Activated CD8-positive, alpha-beta T cell treated with anti-CD3 and anti-CD28 coated beads, Interleukin-2, amount 10 ng/mL, durations not matched to agents 7 days and 5 days (primary cell): Measurements from ENCODE around the gene TUBB4B. TPM values are rescaled to one million over a fixed set of nuclear protein-coding genes. Genes with fewer than 3 reads are reported as not detected.

Experiments
- ATAC-seq: fragments of 150-1000 bp; cut with Tn5 transposase; one replicate; pipeline ENCODE4 v1.10.0; 2021; ENCODE audit warnings: moderate library complexity
- CTCF ChIA-PET: fragments of 350-600 bp; sonication (Branson Sonifier 250); formaldehyde crosslinking; loops from one replicate; lab custom pipeline; 2021; ENCODE audit warnings: antibody characterized with exemption; lab: Charles Lee
- POLR2A ChIA-PET: fragments of 350-600 bp; sonication (Branson Sonifier 250); formaldehyde crosslinking; loops from one replicate; lab custom pipeline; 2021; ENCODE audit warnings: antibody characterized with exemption; lab: Charles Lee
- DNase-seq: peaks from one replicate; pipeline ENCODE4 v3.0.0-alpha.2; 2020
- H3K27ac Mint-ChIP-seq: one replicate; pipeline ENCODE4 v1.8.0; 2021; ENCODE audit warnings: mild to moderate bottlenecking, mixed read lengths
- H3K27me3 Mint-ChIP-seq: one replicate; pipeline ENCODE4 v1.8.0; 2021; ENCODE audit warnings: low read depth, mixed read lengths
- H3K36me3 Mint-ChIP-seq: one replicate; pipeline ENCODE4 v1.8.0; 2021; ENCODE audit warnings: low read depth, mixed read lengths
- H3K4me1 Mint-ChIP-seq: one replicate; pipeline ENCODE4 v1.8.0; 2021; ENCODE audit warnings: low read depth, mixed read lengths
- H3K4me3 Mint-ChIP-seq: one replicate; pipeline ENCODE4 v1.8.0; 2021; ENCODE audit warnings: mild to moderate bottlenecking, mixed read lengths
- H3K9me3 Mint-ChIP-seq: one replicate; pipeline ENCODE4 v1.8.0; 2022; ENCODE audit warnings: mixed read lengths; ENCODE audit not compliant: insufficient read depth
- total RNA-seq, 2 experiments: library from RNA; stranded (reverse); gene quantifications; one replicate each; pipeline ENCODE4 v1.2.3, GENCODE V29; 2021

Gene TUBB4B
- total RNA-seq, 2 experiments from 2014 or later: 417 to 432 TPM

- ATAC-seq: no peak
- Mint-ChIP-seq H3K36me3 (peaks cover 46% of the 10 kb centered on the region), H3K9me3 (no peaks in the 10 kb centered on the region), H3K4me1 (peaks cover 19% of the 10 kb centered on the region), H3K4me3 (no peak overlapping the region), H3K27ac (no peak overlapping the region), H3K27me3 (no peaks in the 10 kb centered on the region)
- DNase-seq: no peak
- ChIA-PET CTCF (no interaction called here), POLR2A (no interaction called here)
These were observed 28.2 kb downstream of the TUBB4B start for GRCh38 chr9:137269231-137269772.

GRCh38 chr9:137270929-137271695 is 30.0 kb downstream of the TUBB4B start:
- H3K27me3 Mint-ChIP-seq: no peaks in the 10 kb centered on the region
- POLR2A ChIA-PET: no interaction called here
- ATAC-seq (peak; percentile 55), DNase-seq (peak; percentile 60)
- no peaks in the 10 kb centered on the region for H3K9me3 Mint-ChIP-seq
- peak overlapping the region; percentile 62 for H3K27ac Mint-ChIP-seq
- CTCF ChIA-PET: no interaction called here
- peaks cover 24% of the 10 kb centered on the region for H3K4me1 Mint-ChIP-seq
- peaks cover 47% of the 10 kb centered on the region for H3K36me3 Mint-ChIP-seq
- H3K4me3 Mint-ChIP-seq: no peak overlapping the region

- ChIA-PET CTCF (no interaction called here), POLR2A (no interaction called here)
- peak overlapping the region; percentile 62 for H3K27ac Mint-ChIP-seq
These were observed 30.6 kb downstream of the TUBB4B start for GRCh38 chr9:137271696-137272076.

GRCh38 chr9:137272241-137273094 is 31.4 kb downstream of the TUBB4B start:
- no peak for DNase-seq
- POLR2A ChIA-PET: interaction anchor here (1.1 kb wide), 1 partner anchor 32 kb away, joined by 4 read pairs; no protein-coding TSS in a partner anchor
- Mint-ChIP-seq H3K4me1 (peaks cover 34% of the 10 kb centered on the region), H3K27ac (no peak overlapping the region), H3K9me3 (no peaks in the 10 kb centered on the region), H3K36me3 (peaks cover 41% of the 10 kb centered on the region), H3K4me3 (no peak overlapping the region), H3K27me3 (no peaks in the 10 kb centered on the region)
- no peak for ATAC-seq
- CTCF ChIA-PET: no interaction called here

More at GRCh38 chr9:137271696-137272076, 30.6 kb downstream of the TUBB4B start:
- Mint-ChIP-seq H3K9me3 (no peaks in the 10 kb centered on the region), H3K4me1 (peaks cover 26% of the 10 kb centered on the region), H3K4me3 (no peak overlapping the region), H3K27me3 (no peaks in the 10 kb centered on the region), H3K36me3 (peaks cover 47% of the 10 kb centered on the region)
- no peak for ATAC-seq
- no peak for DNase-seq

GRCh38 chr9:137273095-137273490 is 32.0 kb downstream of the TUBB4B start:
- H3K27me3 Mint-ChIP-seq: no peaks in the 10 kb centered on the region
- ChIA-PET CTCF (no interaction called here), POLR2A (interaction anchor here (1.1 kb wide), 1 partner anchor 33 kb away, joined by 4 read pairs; no protein-coding TSS in a partner anchor)
- peaks cover 34% of the 10 kb centered on the region for H3K4me1 Mint-ChIP-seq
- no peak overlapping the region for H3K27ac Mint-ChIP-seq
- H3K36me3 Mint-ChIP-seq: peaks cover 35% of the 10 kb centered on the region
- ATAC-seq (no peak), DNase-seq (no peak)
- H3K9me3 Mint-ChIP-seq: no peaks in the 10 kb centered on the region
- H3K4me3 Mint-ChIP-seq: no peak overlapping the region

GRCh38 chr9:137273611-137274320 is 32.7 kb downstream of the TUBB4B start:
- H3K4me1 Mint-ChIP-seq: peaks cover 34% of the 10 kb centered on the region
- ATAC-seq: no peak
- no peak overlapping the region for H3K4me3 Mint-ChIP-seq
- peaks cover 31% of the 10 kb centered on the region for H3K36me3 Mint-ChIP-seq
- POLR2A ChIA-PET: no interaction called here
- CTCF ChIA-PET: interaction anchor here (1.1 kb wide), 1 partner anchor 13 kb away, joined by 4 read pairs; no protein-coding TSS in a partner anchor
- H3K27me3 Mint-ChIP-seq: no peaks in the 10 kb centered on the region
- no peak overlapping the region for H3K27ac Mint-ChIP-seq
- H3K9me3 Mint-ChIP-seq: no peaks in the 10 kb centered on the region
- DNase-seq: no peak

- ATAC-seq (no peak), DNase-seq (no peak)
- H3K4me1 Mint-ChIP-seq: peaks cover 30% of the 10 kb centered on the region
- no peak overlapping the region for H3K4me3 Mint-ChIP-seq
- CTCF ChIA-PET: interaction anchor here (1.1 kb wide), 1 partner anchor 11 kb away, joined by 4 read pairs; no protein-coding TSS in a partner anchor
- H3K36me3 Mint-ChIP-seq: peaks cover 19% of the 10 kb centered on the region
- no peaks in the 10 kb centered on the region for H3K27me3 Mint-ChIP-seq
- POLR2A ChIA-PET: no interaction called here
- no peaks in the 10 kb centered on the region for H3K9me3 Mint-ChIP-seq
- H3K27ac Mint-ChIP-seq: peak overlapping the region; percentile 50
These were observed 34.1 kb downstream of the TUBB4B start for GRCh38 chr9:137275203-137275587.

- POLR2A ChIA-PET: no interaction called here
- DNase-seq: no peak
- H3K9me3 Mint-ChIP-seq: no peaks in the 10 kb centered on the region
- no peak for ATAC-seq
- H3K36me3 Mint-ChIP-seq: peaks cover 19% of the 10 kb centered on the region
- H3K4me3 Mint-ChIP-seq: no peak overlapping the region
- H3K27me3 Mint-ChIP-seq: no peaks in the 10 kb centered on the region
- peaks cover 30% of the 10 kb centered on the region for H3K4me1 Mint-ChIP-seq
- CTCF ChIA-PET: interaction anchor here (1.1 kb wide), 1 partner anchor 11 kb away, joined by 4 read pairs; no protein-coding TSS in a partner anchor
- peak overlapping the region; percentile 50 for H3K27ac Mint-ChIP-seq
These were observed 34.7 kb downstream of the TUBB4B start for GRCh38 chr9:137275588-137276472.

- POLR2A ChIA-PET: interaction anchor here (0.9 to 1.6 kb wide), 2 partner anchors 20 to 36 kb away, joined by 3 to 8 read pairs; partner anchors contain the start of gene TUBB4B
- DNase-seq: no peak
- peak overlapping the region; percentile 72 for H3K27ac Mint-ChIP-seq
- H3K27me3 Mint-ChIP-seq: no peaks in the 10 kb centered on the region
- H3K4me1 Mint-ChIP-seq: peaks cover 21% of the 10 kb centered on the region
- no peaks in the 10 kb centered on the region for H3K9me3 Mint-ChIP-seq
- peak overlapping the region; percentile 48 for H3K4me3 Mint-ChIP-seq
- ATAC-seq: no peak
- H3K36me3 Mint-ChIP-seq: peaks cover 11% of the 10 kb centered on the region
- CTCF ChIA-PET: interaction anchor here (1.0 to 1.6 kb wide), 4 partner anchors 10 to 54 kb away, joined by 3 to 6 read pairs (median 4); partner anchors contain the start of gene TUBB4B
These were observed 35.6 kb downstream of the TUBB4B start for GRCh38 chr9:137276473-137277328.
